Breast epithelium (tissue), 3 donors: ENCODE results near the gene CAGE1.

Experiments used
- POLR2A ChIP-seq: fragments of 450-650 bp; IDR thresholded peaks from one replicate; pipeline ENCODE4 v1.6.1; 2016; ENCODE audit warnings: antibody characterized with exemption, mild to moderate bottlenecking, moderate library complexity
- POLR2AphosphoS5 ChIP-seq, 3 donors: sonication (generic); formaldehyde crosslinking; IDR thresholded peaks; one replicate each; pipeline ENCODE4 v1.6.1; 2017; ENCODE audit warnings: antibody characterized with exemption in 3 of 3
- TF ChIP-seq, protein P1 (sequence below), 3 donors: fragments of 450-650 bp; IDR thresholded peaks; one replicate each; pipeline ENCODE4 v1.5.1; 2016 to 2017; ENCODE audit warnings: antibody characterized with exemption in 3 of 3, mild to moderate bottlenecking in 3 of 3, moderate library complexity in 3 of 3

DNA sequence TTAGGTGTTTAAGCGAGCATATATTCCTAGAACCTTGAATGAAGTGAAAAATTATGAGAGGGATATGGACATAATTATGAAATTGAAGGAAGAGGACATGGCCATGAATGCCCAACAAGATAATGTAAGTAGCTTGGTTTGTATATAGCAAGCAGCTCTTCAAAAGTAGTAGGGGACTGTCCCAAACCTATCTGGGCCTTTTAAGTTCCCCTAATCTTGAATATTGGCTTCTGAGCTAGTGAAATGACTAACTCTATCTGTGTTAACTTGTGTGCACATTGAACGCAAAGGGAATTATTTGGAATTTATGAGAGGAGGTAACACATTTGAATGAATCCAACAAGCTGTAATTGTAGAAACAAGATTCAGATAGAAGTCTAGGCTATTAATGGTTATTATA lies 21.8 kb upstream of the CAGE1 start:
- TF ChIP-seq POLR2A (no peak), POLR2AphosphoS5 (IDR thresholded peaks at IDR 0.05) (no peak)
- TF ChIP-seq, protein P1, sequence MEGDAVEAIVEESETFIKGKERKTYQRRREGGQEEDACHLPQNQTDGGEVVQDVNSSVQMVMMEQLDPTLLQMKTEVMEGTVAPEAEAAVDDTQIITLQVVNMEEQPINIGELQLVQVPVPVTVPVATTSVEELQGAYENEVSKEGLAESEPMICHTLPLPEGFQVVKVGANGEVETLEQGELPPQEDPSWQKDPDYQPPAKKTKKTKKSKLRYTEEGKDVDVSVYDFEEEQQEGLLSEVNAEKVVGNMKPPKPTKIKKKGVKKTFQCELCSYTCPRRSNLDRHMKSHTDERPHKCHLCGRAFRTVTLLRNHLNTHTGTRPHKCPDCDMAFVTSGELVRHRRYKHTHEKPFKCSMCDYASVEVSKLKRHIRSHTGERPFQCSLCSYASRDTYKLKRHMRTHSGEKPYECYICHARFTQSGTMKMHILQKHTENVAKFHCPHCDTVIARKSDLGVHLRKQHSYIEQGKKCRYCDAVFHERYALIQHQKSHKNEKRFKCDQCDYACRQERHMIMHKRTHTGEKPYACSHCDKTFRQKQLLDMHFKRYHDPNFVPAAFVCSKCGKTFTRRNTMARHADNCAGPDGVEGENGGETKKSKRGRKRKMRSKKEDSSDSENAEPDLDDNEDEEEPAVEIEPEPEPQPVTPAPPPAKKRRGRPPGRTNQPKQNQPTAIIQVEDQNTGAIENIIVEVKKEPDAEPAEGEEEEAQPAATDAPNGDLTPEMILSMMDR (IDR thresholded peaks at IDR 0.05), result no peak
